Hepatic stellate cell (primary cell): ENCODE data around the gene DNASE1.

Source experiments
- DNase-seq: peaks from one replicate; pipeline ENCODE4 v3.0.0; 2011; ENCODE audit warnings: low spot score

Gene DNASE1

DNA sequence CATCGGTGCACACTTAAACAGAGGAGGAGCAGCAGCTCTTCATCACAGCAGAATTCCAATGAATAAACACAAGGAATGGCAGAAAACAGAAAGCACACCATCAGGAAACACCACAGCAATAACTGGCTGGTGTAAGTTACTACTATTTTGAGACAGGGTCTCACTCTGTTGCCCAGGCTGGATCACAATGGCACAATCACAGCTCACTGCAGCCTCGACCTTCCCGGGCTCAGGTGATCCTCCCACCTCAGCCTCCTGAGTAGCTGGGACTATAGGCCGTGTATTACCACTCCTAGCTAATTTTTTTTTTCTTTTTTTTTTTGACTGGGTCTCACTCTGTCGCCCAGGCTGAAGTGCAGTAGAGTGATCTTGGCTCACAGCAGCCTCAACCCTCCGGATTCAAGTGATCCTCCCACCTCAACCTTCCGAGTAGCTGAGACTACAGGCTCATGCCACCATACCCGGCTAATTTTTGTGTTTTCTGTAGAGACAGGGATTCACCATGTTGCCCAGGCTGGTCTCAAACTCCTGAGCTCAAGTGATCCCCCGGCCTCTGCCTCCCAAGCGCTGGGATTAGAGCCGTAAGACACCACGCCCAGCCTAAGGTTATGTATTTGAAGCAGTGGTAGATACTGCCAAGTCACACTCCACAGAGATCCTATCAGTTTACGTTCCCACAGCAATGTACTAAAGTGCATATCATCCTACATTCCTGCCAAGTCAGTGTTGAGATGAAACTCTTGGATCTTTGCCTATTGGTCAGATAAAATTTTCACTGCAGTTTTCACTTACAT is 42.1 kb downstream of the DNASE1 start:
- no peak for DNase-seq

DNA sequence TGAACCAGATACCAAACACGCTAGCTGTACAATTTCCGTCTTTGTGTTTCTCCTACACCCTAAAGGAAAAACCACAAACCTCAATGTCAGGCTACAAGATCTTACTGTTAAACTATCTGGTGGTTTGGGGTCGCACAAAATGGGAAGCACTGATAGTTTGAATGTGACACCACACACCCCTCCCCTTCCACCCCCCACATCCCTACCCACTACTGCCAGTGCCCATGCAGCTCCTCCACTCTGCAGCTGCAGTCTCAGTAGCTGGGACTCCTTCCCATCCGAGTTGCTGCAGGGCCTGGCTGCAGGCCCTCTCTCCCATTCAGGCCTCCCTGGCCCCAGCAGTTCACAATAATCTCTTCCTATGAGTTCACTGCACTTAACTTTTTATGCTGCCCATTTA is 44.5 kb downstream of the DNASE1 start:
- DNase-seq, result no peak

DNA sequence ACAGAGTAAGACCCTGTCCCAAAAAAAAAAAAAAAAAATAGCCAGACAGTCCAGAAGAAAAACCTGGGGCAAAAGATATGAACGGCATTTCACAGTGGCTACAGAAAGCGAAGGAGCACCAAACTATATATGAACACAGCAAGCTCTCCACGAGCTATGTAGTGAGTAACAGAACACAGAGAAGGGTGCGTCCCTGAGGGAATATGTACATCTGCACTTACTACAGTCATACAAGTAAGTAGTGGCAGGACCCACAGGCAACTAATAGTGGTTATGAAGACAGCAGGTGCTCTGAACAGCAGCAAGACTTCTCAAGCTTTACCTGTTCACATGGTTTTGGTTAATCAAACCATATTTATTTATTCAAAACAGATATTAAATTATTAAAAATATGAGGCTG is 47.0 kb downstream of the DNASE1 start:
- no peak for DNase-seq

DNA sequence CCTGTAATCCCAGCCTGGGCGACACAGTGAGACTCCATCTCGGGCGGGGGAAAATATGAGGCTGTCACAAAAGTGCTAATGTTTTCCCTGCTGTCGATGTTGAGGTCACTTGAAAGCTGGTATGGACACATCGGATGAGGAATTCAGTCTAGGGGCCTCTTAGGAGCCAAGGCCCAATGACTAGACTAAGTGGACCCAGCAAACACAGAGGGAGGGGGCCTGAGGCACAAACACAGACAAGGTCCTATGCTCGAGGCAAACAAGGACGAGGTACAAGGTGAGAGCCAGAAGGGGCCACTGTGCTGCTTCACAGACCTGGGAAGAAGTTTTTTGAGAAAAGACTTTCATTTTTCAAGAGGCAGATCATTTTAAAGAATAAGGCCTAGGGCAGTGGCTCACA is 47.6 kb downstream of the DNASE1 start:
- no peak for DNase-seq

DNA sequence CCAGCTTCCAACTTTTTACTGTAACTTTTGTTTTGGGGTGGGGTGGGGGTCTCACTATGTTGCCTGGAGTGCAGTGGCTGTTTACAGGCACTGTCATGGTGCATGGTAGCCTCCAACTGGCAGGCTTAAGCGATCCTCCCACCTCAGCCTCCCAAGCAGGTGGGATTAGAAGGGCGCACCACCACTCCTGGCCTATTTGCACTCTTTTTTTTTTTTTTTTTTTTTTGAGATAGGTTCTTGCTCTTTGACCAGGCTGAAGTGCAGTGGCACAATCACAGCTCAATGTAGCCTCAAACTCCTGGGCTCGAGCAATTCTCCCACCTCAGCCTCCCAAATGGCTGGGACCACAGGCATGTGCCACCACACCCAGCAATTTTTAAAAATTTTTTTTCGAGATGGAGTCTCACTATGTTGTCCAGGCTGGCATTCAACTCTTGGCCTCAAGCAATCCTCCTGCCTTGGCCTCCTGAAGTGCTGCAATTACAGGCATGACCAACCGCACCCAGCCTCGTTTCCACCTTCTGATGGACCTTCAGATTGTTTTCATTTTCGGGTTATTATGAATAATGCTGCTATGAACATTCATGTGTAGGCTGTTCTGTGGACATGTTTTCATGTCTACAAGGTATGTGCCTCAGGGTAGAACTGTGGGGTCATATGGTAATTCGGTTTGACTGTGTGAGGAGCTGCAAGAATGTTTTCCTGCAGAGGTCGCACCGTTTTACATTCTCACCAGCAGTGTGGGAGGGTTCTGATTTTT is 51.9 kb downstream of the DNASE1 start:
- DNase-seq, result no peak
